Activated CD8-positive, alpha-beta memory T cell treated with anti-CD3 and anti-CD28 coated beads for 1 hour (primary cell): Measurements from ENCODE around the gene PALLD.

Experiments used
- DNase-seq, 2 donors: peaks; one replicate each; pipeline ENCODE4 v3.0.0-alpha.2; 2020; ENCODE audit warnings: low read depth in 1 of 2; ENCODE audit errors: extremely low read depth in 1 of 2

The PALLD gene

DNA sequence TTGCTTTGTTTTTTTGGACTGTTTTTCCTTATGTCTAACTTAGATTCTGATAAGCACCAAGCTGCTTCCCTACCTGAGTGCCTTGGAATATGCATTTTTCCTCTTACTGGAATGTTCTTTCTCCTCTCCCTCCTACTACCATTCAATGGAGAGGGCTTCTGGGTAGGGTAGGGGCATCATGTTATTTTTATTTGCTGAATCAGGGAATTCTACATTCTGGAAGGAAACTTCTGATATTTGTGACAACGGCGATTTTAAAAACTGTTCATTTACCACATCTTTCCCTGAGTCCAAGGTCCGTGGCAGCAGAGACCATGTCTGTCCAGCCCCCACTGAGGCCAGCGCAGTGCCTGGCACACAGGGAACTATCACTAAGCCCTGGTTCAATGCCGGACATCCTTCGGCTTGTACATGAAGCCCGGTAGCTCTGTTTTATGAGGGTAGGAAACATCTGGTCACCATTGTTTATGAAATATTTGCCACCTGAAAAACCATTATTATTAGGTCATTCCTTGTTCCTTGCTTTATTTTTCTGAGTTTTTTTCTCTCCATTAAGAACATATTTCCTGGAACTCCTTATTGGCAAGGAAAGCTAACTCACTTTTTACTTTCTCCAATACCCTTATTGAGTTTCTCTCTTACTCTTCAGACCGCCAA lies 57.0 kb downstream of the PALLD start:
- DNase-seq, result no peak

GRCh38 chr4:168555437-168555836 lies 58.6 kb downstream of the PALLD start:
- no peak for DNase-seq

- DNase-seq, result no peak
Measured at GRCh38 chr4:168557658-168558057, 60.8 kb downstream of the PALLD start.

- no peak for DNase-seq
Measured at GRCh38 chr4:168558599-168558998, 61.7 kb downstream of the PALLD start.

- DNase-seq, result no peak
Measured at GRCh38 chr4:168560184-168561180, 63.6 kb downstream of the PALLD start.

DNA sequence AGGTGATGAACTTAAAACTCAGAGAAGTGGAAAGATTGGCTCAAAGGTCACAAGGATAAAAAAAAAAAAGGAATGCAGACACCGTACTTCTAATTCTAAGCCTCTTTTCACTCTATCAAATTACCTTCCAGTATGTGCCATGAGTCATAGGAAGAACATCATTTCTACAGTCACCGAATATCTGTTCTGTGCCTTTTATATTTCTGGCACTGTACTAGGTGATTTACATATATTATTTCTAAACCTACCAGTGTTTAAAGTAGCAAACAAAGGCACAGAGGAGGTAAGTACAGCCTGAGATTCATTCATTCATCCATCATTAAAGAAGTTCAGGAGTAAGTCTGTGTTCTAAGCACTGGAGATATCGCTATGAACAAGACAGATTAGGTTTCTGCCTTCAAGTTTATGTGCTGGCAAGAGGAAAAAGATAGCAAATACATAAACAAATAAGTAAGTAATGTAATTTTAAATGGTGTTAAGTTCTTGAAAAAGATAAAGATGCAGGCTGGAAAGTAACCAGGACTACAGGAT lies 65.3 kb downstream of the PALLD start:
- DNase-seq, result no peak

GRCh38 chr4:168564023-168564422 lies 67.2 kb downstream of the PALLD start:
- no peak for DNase-seq

DNA sequence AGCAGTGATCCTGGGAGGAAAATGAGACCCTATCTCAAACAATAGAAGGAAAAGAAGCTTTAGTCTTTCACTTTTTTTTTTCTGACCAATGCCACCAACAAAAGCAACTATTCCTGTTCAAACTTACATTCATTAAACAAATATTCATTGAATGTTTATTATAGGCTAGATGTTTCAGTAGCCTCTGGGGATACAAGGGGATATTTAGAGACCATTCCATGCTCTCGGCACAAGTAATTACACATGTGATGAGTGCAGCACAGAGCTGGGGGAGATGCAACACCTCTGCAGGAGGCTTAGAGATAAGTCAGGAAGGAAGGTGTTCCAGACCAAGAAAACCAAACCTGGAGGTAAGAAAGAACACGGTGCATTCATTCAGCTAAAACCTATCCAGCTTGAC lies 68.3 kb downstream of the PALLD start:
- no peak for DNase-seq

DNA sequence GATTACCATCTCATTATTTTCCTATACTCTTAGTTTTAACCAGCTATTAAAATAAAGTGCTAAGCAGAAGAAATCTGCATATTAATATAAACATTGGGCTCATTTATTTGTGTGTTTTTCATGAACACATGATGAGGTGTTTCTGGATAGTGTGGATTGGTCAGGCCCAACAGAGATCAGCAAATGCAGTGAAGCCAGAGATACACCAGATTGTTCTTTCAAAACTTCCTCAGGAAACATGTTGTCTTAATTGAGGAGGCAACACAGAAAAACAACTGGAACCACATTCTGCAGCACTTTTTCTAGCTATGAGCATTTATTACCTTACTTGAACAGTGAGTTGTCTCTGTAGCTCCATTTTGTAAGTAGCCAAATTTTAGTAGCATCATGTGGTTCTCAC lies 69.9 kb downstream of the PALLD start:
- DNase-seq, result no peak

- DNase-seq, result no peak
Measured at GRCh38 chr4:168569066-168569930, 72.4 kb downstream of the PALLD start.

GRCh38 chr4:168569931-168570276 lies 73.1 kb downstream of the PALLD start:
- no peak for DNase-seq

DNA sequence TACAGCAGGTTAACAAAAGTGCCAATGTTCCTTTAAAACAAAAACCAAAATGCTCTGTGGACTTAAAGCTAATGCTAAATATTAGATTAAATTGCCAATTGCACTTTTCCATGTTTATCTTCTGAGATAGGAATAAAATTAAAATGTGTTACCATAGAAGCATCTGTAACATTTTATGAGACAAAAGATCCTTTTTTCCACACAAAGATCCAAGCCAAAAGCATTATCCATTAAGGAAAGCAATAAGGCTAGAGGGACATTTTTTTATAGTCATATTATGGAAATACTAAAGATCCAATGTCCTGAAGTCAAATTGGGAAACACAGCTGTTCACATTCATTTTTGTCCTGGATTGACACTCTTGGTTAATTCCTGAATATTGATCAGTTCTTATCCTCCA lies 73.6 kb downstream of the PALLD start:
- DNase-seq, result no peak

DNA sequence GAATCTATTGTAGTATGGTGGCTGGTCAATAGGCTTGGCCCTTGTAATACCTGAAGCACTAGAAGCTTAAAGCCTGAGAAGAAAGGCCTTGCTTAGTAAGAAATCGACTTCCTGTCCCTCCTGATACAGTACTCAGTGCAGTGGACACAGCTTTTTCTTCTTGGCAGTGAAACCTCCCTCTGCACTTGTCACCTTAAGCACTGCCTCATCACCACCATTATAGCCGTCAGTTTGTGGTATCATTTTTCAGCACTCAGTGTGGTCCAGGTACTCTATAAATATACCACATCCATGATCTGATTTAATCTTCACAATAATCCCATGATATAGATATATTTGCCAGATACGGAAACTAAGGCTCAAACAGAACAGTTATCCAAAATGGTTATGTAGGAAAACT lies 75.2 kb downstream of the PALLD start:
- DNase-seq, result no peak

GRCh38 chr4:168573870-168574269 lies 77.0 kb downstream of the PALLD start:
- no peak for DNase-seq

DNA sequence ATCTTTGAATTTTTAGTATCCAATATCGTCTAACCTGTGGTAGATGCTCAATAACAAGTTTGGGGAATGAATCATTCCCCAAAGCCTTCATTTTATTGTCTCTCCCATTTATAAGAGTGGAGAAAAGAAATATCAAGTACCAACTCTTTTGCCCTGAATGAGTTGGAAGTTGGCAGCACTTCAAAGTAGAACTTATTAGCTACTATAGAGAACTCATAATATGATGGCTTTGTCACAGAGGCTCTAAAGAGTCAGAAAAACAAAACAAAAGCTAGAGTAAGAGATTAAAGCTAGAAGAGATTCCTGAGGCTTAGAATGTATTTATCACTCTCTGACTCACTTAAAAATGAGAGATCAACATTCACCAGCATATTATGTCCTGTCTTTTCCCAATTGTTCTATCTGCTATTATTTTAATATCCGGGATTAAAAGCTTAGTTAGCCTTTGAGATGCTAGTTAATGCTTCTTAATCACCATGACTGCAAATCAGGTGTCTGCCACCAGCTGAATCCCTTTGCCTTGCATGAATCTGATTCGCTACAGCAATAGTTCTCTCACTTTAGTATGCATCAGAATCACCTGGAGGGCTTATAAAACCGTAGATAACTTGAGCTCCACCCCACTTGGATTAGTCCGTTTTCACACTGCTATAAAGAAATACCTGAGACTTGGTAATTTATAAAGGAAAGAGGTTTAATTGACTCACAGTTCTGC lies 77.9 kb downstream of the PALLD start:
- no peak for DNase-seq

DNA sequence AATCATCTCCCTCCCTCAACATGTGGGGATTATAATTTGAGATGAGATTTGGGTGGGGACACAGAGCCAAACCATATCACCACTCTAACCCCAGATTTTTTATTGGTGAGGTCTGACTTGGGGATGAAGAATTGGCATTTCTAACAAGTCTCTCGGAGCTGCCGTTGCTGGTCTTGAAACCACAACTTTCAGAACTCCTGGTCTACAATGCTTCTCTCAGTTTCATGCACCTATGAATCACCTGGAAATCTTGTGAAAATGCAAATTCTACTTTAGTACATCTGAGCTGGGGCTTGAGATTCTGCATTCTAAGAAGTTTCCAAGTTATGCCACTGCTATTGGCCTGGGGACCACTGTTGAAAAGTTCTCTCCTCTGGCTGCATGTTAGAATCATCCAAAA lies 78.6 kb downstream of the PALLD start:
- no peak for DNase-seq

DNA sequence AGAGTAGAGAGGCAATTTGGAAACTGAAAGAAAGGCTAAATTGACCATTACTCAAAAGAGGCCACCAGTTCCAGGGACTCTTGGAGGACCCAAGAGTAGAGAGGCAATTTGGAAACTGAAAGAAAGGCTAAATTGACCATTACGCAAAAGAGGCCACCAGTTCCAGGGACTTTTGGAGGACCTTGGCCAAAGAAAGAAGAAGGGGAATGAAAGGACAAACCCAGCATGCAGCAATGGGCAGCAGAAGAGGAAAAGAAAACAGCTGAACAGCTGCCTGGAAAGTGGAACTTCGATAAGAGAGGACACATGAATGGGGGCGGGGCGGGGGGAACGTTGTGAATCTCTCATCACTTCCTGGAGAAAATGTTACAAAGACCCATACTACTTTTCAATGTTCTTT lies 80.8 kb downstream of the PALLD start:
- DNase-seq, result no peak

DNA sequence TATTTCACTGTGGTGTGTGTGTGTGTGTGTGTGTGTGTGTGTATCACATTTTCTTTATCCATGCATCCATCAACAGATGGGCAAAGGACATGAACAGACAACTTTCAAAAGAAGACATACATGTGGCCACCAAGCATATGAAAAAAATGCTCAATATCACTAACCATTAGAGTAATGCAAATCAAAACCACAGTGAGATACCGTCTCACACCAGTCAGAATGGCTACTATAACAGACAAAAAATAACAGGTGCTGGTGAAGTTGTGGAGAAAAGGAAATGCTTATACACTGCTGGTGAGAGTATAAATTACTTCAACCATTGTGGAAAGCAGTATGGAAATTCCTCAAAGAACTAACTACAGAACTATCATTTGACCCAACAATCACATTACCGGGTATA lies 83.4 kb downstream of the PALLD start:
- DNase-seq, result no peak

DNA sequence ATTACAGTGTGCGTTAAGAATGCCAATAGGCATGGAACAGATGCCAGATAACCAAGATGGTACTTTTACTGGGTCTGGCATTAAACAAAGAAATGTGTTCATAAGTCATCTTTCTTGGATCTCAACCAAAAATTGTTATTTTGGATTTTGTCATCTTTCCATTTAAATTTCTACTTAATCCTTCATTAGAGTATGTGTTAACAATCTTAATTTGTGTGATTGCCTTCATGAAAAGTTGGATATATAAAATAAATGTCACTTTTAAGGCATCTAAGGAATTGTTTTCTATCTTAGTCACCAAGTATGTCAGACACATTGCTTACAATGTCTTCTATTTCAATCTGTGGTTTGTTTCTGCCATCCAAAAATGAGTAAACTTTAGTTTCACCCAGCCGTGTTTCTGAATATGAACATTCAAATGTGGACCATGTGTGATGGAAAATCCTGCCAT lies 87.5 kb downstream of the PALLD start:
- DNase-seq, result no peak
